Hematopoietic multipotent progenitor cell treated with erythropoietin and hydrocortisone succinate and interleukin-3 and kit ligand, for 15 days (in vitro differentiated cells): ENCODE measurements around the gene TTLL8.
"Not testable (repeated sequence)": the region's sequence is repeated elsewhere in the genome, so short reads cannot be mapped to it uniquely, and the experiment has no call there.

Source experiments
- DNase-seq: peaks from one replicate; pipeline ENCODE4 v3.0.0-alpha.2; 2015; ENCODE audit warnings: low spot score

Gene TTLL8

GRCh38 chr22:50000587-50001387 is 57.3 kb downstream of the TTLL8 start:
- no peak for DNase-seq

DNA sequence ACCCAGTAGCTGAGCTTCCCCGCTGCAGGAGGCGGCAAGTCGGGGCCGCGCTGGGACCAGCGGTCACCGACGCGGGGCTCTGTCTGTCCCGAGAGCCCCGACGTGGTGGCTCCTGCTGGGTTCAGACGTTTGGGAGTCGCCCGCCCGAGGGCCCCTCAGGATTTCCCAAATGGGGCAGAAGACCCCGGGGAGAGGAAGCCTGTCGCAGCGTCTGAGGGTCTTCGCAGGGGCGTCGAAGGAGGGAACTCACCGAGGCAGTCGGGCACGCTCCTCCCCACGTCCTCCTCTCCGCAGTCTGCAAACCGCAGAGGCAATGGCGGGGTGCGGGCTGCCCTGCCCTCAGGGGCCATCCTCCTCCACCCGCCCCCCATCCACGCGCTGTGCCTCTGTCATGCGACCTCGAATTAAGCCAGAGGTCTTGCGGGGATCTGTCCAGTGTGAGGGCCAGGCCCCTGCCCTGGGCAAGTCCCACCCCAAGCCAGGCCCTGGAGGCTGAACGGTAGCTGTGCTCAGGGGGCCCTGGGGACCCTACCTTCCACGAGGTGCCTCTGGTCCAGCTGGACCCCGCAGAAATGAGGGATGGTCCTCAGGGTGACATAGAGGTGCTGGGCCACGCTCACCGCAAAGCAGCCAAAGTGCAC is 58.0 kb downstream of the TTLL8 start:
- DNase-seq: no peak

DNA sequence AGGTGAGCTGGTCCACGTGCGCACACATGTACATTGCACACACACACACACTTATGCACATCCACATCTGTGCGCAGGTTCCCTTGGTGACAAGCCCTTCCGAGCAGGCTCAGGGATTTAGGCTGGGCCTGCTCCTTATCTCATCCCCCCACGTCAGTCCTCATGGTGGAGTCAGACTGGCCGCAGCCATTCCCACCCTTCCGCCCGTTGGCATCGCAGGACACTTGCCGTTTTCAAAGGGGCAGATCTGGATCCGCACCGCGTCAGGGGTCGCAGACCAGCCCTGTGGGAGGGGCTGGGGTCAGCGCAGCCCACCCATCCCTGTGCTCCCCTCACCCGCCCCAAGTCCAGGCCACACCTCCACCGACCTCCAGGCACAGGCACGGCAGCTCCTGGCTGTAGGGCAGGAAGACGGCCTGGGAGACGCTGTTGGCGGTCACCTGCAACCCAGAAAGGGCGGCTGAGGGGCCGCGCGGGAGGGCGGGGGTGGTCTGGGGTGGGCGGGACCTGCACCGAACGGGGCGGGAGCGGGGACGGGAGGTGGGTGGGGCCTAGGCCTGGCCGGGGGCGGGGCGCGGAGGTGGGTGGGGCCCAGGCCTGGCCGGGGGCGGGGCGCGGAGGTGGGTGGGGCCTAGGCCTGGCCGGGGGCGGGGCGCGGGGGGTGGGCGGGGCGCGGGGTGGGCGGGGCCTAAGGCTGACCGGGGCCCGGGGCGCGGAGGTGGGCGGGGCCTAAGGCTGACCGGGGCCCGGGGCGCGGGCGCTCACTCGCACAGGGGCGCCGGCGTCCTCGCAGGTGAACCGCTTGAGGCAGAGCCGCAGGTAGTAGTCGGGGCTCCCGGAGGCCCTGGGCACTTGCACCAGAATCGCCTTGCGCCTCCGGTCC is 58.8 kb downstream of the TTLL8 start:
- DNase-seq: peak; percentile 37

GRCh38 chr22:49998718-49999062 is 59.4 kb downstream of the TTLL8 start:
- DNase-seq: no peak

GRCh38 chr22:49997932-49998717 is 60.0 kb downstream of the TTLL8 start:
- no peak for DNase-seq

- DNase-seq: no peak
Measured at GRCh38 chr22:49997251-49997599, 60.9 kb downstream of the TTLL8 start.

- DNase-seq: no peak
Measured at GRCh38 chr22:49996518-49997250, 61.4 kb downstream of the TTLL8 start.

DNA sequence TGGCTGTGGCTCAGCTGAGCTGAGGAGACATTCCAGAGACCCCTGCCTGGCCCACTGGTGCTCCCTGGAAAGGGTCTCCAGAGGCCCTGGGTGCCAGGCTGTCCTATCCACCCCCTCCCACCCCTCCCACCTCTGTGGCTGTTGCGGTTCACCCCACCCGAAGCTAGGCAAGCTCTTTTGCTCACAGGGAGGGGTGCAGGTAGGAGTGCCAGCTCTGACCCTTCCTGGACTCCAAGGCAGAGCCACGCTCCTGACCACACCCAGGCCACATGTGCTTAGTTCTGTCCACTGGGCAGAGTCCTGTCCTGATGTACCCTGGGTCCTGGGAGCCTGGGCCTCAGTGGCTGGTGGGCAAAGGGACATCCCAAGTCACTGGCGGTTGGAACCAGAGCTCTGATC is 62.0 kb downstream of the TTLL8 start:
- DNase-seq: no peak

- DNase-seq: no peak
Measured at GRCh38 chr22:49995361-49996118, 62.6 kb downstream of the TTLL8 start.

GRCh38 chr22:49995041-49995360 is 63.1 kb downstream of the TTLL8 start:
- DNase-seq: no peak

DNA sequence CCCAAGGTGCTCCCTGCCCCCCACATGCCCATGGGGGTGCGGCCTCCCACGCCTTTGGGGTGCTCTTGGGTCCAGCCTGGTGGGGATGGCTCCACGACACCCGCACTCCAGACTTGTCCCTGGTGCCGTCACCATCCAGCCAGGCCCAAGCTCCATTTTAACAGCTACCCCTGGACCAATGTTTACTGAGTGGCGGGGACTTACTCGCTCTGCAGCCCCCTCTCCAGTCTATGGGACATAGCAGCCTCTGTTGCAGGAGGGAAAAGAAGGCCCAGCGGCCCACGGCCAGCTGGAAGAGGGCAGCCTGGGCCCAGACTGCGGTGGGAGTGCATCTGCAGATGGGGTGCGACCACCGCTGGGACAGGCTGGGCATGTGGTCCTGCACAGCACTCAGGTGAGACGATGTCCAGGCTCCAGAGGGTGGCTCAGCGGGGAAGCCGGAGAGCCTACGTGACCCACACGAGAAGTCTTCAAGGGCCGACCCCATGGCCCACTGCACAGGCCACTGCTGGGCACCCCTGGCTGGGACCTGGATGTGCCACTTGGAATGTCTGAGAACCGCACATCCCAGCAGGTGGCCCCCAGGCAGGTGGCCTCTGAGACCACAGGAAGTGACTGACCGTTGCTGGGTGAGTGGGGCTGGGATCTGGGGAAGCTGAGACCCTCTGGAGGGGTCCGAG is 63.6 kb downstream of the TTLL8 start:
- DNase-seq: no peak

DNA sequence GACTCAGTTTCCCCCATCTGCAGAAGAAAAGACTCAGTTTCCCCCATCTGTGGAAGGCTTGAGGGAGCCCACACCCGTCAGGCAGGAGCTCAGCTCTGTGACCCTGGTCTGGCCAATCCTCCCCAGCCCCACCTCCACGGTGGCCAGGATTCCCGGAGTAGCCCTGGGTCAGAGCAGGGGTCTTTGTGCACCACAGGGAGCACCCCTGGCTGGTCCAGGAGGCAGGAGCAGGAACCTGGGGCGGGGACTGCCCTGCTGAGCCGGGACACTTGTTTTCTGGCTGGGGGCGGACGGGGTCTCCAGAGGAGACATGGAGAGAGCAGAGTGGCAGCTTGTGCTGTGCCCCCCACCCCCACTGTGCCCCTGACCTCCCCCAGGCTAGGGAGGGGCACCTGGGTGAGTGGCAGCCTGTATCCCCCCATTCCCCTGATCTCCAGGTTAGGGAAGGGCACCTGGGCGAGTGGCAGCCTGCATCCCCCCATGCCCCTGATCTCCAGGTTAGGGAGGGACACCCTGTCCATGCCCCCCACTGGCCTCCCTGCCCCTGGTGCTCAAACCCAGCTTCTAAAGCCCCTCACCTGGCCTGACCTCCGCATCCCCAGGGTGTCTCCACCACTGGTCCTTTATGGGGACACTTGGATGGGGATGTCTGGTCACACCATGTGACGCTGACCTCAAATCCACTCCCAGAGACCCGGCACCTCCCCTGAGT is 64.3 kb downstream of the TTLL8 start:
- DNase-seq: no peak

DNA sequence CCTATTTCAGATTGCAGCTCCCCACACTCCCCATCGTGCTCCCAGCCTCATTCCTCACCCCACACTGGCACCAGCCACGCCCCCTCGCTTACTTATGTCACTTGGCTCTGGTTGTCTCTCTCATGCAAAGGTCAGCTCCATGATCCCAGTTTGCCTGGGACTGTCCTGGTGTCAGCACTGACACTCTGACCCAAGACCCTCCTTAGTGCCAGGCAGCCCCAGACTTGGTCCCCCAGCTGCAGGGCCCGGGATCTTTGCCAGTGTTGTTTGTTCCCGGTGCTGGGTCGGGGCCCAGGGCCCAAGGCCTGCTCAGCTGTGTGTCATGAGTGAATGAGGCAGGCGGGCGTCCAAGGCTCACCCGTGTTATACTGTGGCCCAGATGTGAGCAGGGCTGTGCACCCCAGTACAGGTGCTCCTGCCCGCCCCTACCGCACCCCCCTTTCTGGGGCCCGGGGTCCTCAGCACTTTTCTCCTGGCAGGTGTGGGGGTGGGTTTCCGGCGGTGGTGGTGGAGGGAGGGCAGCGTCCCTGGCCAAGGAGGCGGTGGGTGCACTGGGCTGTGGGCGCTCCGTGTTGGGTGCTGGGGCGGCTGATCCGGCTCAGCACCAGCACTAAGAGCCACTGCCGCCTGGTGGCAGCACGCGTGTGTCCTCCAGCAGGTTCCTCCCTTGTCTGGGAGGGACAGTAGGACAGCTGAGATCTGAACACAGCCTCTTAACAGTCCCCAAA is 65.0 kb downstream of the TTLL8 start:
- peak; percentile 53 for DNase-seq

- no peak for DNase-seq
Measured at GRCh38 chr22:49991907-49992533, 66.1 kb downstream of the TTLL8 start.

- DNase-seq: no peak
Measured at GRCh38 chr22:49991167-49991566, 66.9 kb downstream of the TTLL8 start.

GRCh38 chr22:49989826-49990225 is 68.3 kb downstream of the TTLL8 start:
- not testable (repeated sequence) for DNase-seq

DNA sequence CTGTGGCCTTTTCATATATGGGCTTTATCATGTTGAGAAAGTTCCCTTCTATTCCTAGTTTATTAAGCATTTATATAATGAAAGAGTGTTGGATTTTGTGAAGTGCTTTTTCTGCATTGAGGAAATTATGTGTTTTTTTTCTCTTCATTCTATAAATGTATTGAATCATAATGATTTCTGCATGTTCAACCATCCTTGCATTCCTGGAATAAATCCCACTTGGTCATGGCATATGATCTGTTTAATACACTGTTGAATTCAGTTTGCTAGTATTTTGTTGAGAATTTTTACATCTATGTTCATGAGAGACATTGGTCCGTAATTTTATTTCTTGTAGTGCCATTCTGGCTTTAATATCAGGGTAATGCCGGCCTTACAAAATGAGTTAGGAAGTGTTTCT is 71.8 kb downstream of the TTLL8 start:
- DNase-seq: no peak
